ENCODE data around the gene TPSD1.
"Not testable (repeated sequence)": the region's sequence is repeated elsewhere in the genome, so short reads cannot be mapped to it uniquely, and the experiment has no call there.

The TPSD1 gene

GRCh38 chr16:1262846-1263221, 7.0 kb downstream of the TPSD1 start:
- DNase-seq (ENCODE audit: low read depth, low spot score) = no peak

- no peak for DNase-seq (ENCODE audit: low read depth, low spot score)
Measured at GRCh38 chr16:1263591-1264344, 7.9 kb downstream of the TPSD1 start.

GRCh38 chr16:1264345-1265089, 8.6 kb downstream of the TPSD1 start:
- DNase-seq (ENCODE audit: low read depth, low spot score) = no peak

GRCh38 chr16:1265090-1265630, 9.3 kb downstream of the TPSD1 start:
- no peak for DNase-seq (ENCODE audit: low read depth, low spot score)

- DNase-seq (ENCODE audit: low read depth, low spot score) = no peak
Measured at GRCh38 chr16:1265826-1266225, 10.0 kb downstream of the TPSD1 start.

- DNase-seq (ENCODE audit: low read depth, low spot score) = not testable (repeated sequence)
Measured at GRCh38 chr16:1269418-1269817, 13.5 kb downstream of the TPSD1 start.

- no peak for DNase-seq (ENCODE audit: low read depth, low spot score)
Measured at GRCh38 chr16:1271380-1271723, 15.5 kb downstream of the TPSD1 start.

GRCh38 chr16:1271724-1272413, 16.0 kb downstream of the TPSD1 start:
- not testable (repeated sequence) for DNase-seq (ENCODE audit: low read depth, low spot score)

GRCh38 chr16:1272453-1273198, 16.8 kb downstream of the TPSD1 start:
- no peak for DNase-seq (ENCODE audit: low read depth, low spot score)

- no peak for DNase-seq (ENCODE audit: low read depth, low spot score)
Measured at GRCh38 chr16:1273816-1274215, 17.9 kb downstream of the TPSD1 start.

GRCh38 chr16:1274767-1275166, 18.9 kb downstream of the TPSD1 start:
- DNase-seq (ENCODE audit: low read depth, low spot score) = no peak

GRCh38 chr16:1275791-1276579, 20.1 kb downstream of the TPSD1 start:
- no peak for DNase-seq (ENCODE audit: low read depth, low spot score)

GRCh38 chr16:1276580-1276878, 20.7 kb downstream of the TPSD1 start:
- no peak for DNase-seq (ENCODE audit: low read depth, low spot score)

- no peak for DNase-seq (ENCODE audit: low read depth, low spot score)
Measured at GRCh38 chr16:1277151-1277598, 21.3 kb downstream of the TPSD1 start.

- DNase-seq (ENCODE audit: low read depth, low spot score) = no peak
Measured at GRCh38 chr16:1277617-1278282, 21.9 kb downstream of the TPSD1 start.

- DNase-seq (ENCODE audit: low read depth, low spot score) = no peak
Measured at GRCh38 chr16:1278477-1278876, 22.6 kb downstream of the TPSD1 start.

- no peak for DNase-seq (ENCODE audit: low read depth, low spot score)
Measured at GRCh38 chr16:1279081-1279944, 23.4 kb downstream of the TPSD1 start.

- no peak for DNase-seq (ENCODE audit: low read depth, low spot score)
Measured at GRCh38 chr16:1279945-1280589, 24.2 kb downstream of the TPSD1 start.

GRCh38 chr16:1280783-1281182, 24.9 kb downstream of the TPSD1 start:
- no peak for DNase-seq (ENCODE audit: low read depth, low spot score)

All from ELF-1 (cell line).